Vagina (tissue), 2 donors: ENCODE results near the gene TCEAL9.

Source experiments
- CTCF ChIP-seq, 3 experiments: fragments of 450-650 bp in 2 of 3; fragments of 200-600 bp in 1 of 3; sonication (generic) in 1 of 3; IDR thresholded peaks; one replicate each; pipeline ENCODE4 v1.5.1; 2017 to 2019; ENCODE audit warnings: antibody characterized with exemption in 3 of 3, mild to moderate bottlenecking in 2 of 3, moderate library complexity in 2 of 3
- POLR2A ChIP-seq, 2 donors: fragments of 450-650 bp; IDR thresholded peaks; one replicate each; pipeline ENCODE4 v1.6.1; 2017; ENCODE audit warnings: antibody characterized with exemption in 2 of 2, mild to moderate bottlenecking in 2 of 2, moderate library complexity in 2 of 2

GRCh38 chrX:103386332-103386731 lies 30.0 kb downstream of the TCEAL9 start:
- no peak for TF ChIP-seq CTCF (IDR thresholded peaks at IDR 0.05)
- no peak for TF ChIP-seq POLR2A (IDR thresholded peaks at IDR 0.05)
